Body of pancreas (tissue), 4 donors: ENCODE results near the gene PLEKHM2. TPM values are rescaled to one million over a fixed set of nuclear protein-coding genes. Genes with fewer than 3 reads are reported as not detected.
A peak's percentile ranks its signal among the peaks of the same experiment; 100 is the strongest.

Experiments
- ATAC-seq: fragments of 150-250 bp; one replicate; pipeline ENCODE4 v1.9.1; 2016
- DNase-seq, 4 donors: peaks; one replicate each; pipeline ENCODE4 v3.0.0-alpha.2; 2019
- H3K27ac ChIP-seq, 4 donors: fragments of 200-600 bp; sonication (generic); 1 replicate in 3 of 4; 2 replicates in 1 of 4; pipeline versions ENCODE4 v1.5.1 to v1.6.1; 2016 to 2019; ENCODE audit warnings: mild to moderate bottlenecking in 1 of 4, mixed read lengths in 1 of 4, moderate library complexity in 1 of 4
- H3K27me3 ChIP-seq, 2 donors: fragments of 200-600 bp; sonication (generic); one replicate each; pipeline ENCODE4 v1.6.0; 2016; ENCODE audit warnings: mild to moderate bottlenecking in 1 of 2
- H3K36me3 ChIP-seq, 2 donors: fragments of 200-600 bp; sonication (generic); replicated peaks in 1 of 2; 2 replicates each; pipeline ENCODE4 v1.5.1; 2016; ENCODE audit warnings: low read depth in 2 of 2; ENCODE audit not compliant: insufficient read depth in 1 of 2
- H3K4me1 ChIP-seq: fragments of 200-600 bp; sonication (generic); one replicate; pipeline ENCODE4 v1.6.0; 2016
- H3K4me3 ChIP-seq, 2 donors: fragments of 200-600 bp; sonication (generic); 1 replicate in 1 of 2; 2 replicates in 1 of 2; pipeline ENCODE4 v1.5.1; 2016 to 2019
- H3K9me3 ChIP-seq, 3 donors: fragments of 200-600 bp; sonication (generic); 1 replicate in 2 of 3; 2 replicates in 1 of 3; pipeline ENCODE4 v1.5.1; 2016
- CTCF ChIP-seq, 7 experiments: fragments of 450-650 bp in 4 of 7; fragments of 200-600 bp in 3 of 7; sonication (generic) in 3 of 7; IDR thresholded peaks; one replicate each; pipeline ENCODE4 v1.5.1; 2016 to 2019; ENCODE audit warnings: antibody characterized with exemption in 7 of 7
- POLR2A ChIP-seq, 3 donors: fragments of 450-650 bp; IDR thresholded peaks; one replicate each; pipeline ENCODE4 v1.6.1; 2016; ENCODE audit warnings: antibody characterized with exemption in 3 of 3, mild to moderate bottlenecking in 2 of 3
- WGBS, 2 donors: methylation state at CpG; one replicate each; pipeline ENCODE4 v1.1.5; 2017; 5-methylcytosine and 5-hydroxymethylcytosine counted together
- intact Hi-C: fragments of 100-400 bp; cut with DNase I; formaldehyde crosslinking; loops from one replicate; pipeline ENCODE4 v1.15.1; 2023
- total RNA-seq, 2 donors: library from RNA; depleted of rRNA; stranded (reverse); fragments of >200 nt; gene quantifications; one replicate each; pipeline ENCODE4 v1.1.0, GENCODE V29; 2016

PLEKHM2 gene
- total RNA-seq, 2 donors from 2014 or later = 18.1 to 31.6 TPM

- intact Hi-C loops = no loop called here
- Histone ChIP-seq H3K9me3 (no peaks in the 10 kb centered on the region), H3K4me1 (peaks cover 16% of the 10 kb centered on the region), H3K4me3 (no peak overlapping the region), H3K27me3 (no peaks in the 10 kb centered on the region), H3K36me3 (peaks cover 0 to 11% of the 10 kb centered on the region in 2 donors), H3K27ac (no peak overlapping the region)
- TF ChIP-seq CTCF (IDR thresholded peaks at IDR 0.05) (no peak), POLR2A (IDR thresholded peaks at IDR 0.05) (no peak)
- DNase-seq = no peak
- no peak for ATAC-seq
- 90 to 95% methylated on average over 3 of the region's 3 CpGs for WGBS, 2 donors
Observed at GRCh38 chr1:15663925-15664324, 20.2 kb upstream of the PLEKHM2 start.

- ATAC-seq (no peak), DNase-seq (no peak)
- Histone ChIP-seq H3K4me3 (no peak overlapping the region), H3K9me3 (no peaks in the 10 kb centered on the region), H3K36me3 (no peaks in the 10 kb centered on the region), H3K27me3 (no peaks in the 10 kb centered on the region), H3K4me1 (peaks cover 16% of the 10 kb centered on the region), H3K27ac (peak overlapping the region in 2 of 4 donors; percentile 23 to 63)
- intact Hi-C loops = no loop called here
- WGBS, 2 donors = 77 to 78% methylated on average over 7 of the region's 7 CpGs
- TF ChIP-seq POLR2A (IDR thresholded peaks at IDR 0.05) (no peak), CTCF (IDR thresholded peaks at IDR 0.05) (no peak)
Observed at GRCh38 chr1:15667362-15667761, 16.8 kb upstream of the PLEKHM2 start.

- DNase-seq (peak in 3 of 4 donors; percentile 24 to 41 (median 29)), ATAC-seq (peak; percentile 83)
- peak overlapping the region in 3 of 4 donors; percentile 23 to 63 (median 55) for H3K27ac ChIP-seq
Observed at GRCh38 chr1:15668089-15668754, 15.9 kb upstream of the PLEKHM2 start.

GRCh38 chr1:15669074-15669473 lies 15.0 kb upstream of the PLEKHM2 start:
- H3K27ac ChIP-seq = no peak overlapping the region
- no peak for TF ChIP-seq POLR2A (IDR thresholded peaks at IDR 0.05)
- TF ChIP-seq CTCF (IDR thresholded peaks at IDR 0.05) = no peak
- DNase-seq (no peak), ATAC-seq (no peak)
- peak overlapping the region in 1 of 2 donors; percentile 6 for H3K4me3 ChIP-seq
- intact Hi-C loops = no loop called here
- H3K36me3 ChIP-seq = no peaks in the 10 kb centered on the region
- 90 to 94% methylated on average over 5 to 10 of the region's 10 CpGs for WGBS, 2 donors
- no peaks in the 10 kb centered on the region for H3K27me3 ChIP-seq
- peaks cover 16% of the 10 kb centered on the region for H3K4me1 ChIP-seq
- H3K9me3 ChIP-seq = no peaks in the 10 kb centered on the region

More at GRCh38 chr1:15668089-15668754, 15.9 kb upstream of the PLEKHM2 start:
- no peaks in the 10 kb centered on the region for H3K36me3 ChIP-seq
- H3K27me3 ChIP-seq = no peaks in the 10 kb centered on the region
- no peaks in the 10 kb centered on the region for H3K9me3 ChIP-seq
- TF ChIP-seq POLR2A (IDR thresholded peaks at IDR 0.05) (no peak), CTCF (IDR thresholded peaks at IDR 0.05) (no peak)
- WGBS, 2 donors = 24 to 25% methylated on average over 5 of the region's 5 CpGs
- H3K4me3 ChIP-seq = no peak overlapping the region
- peaks cover 16% of the 10 kb centered on the region for H3K4me1 ChIP-seq
- intact Hi-C loops = no loop called here

GRCh38 chr1:15669864-15670263 lies 14.3 kb upstream of the PLEKHM2 start:
- TF ChIP-seq POLR2A (IDR thresholded peaks at IDR 0.05) (no peak), CTCF (IDR thresholded peaks at IDR 0.05) (no peak)
- H3K36me3 ChIP-seq = no peaks in the 10 kb centered on the region
- ATAC-seq (no peak), DNase-seq (no peak)
- H3K27ac ChIP-seq = no peak overlapping the region
- no peak overlapping the region for H3K4me3 ChIP-seq
- intact Hi-C loops = no loop called here
- H3K4me1 ChIP-seq = peaks cover 16% of the 10 kb centered on the region
- no peaks in the 10 kb centered on the region for H3K9me3 ChIP-seq
- no peaks in the 10 kb centered on the region for H3K27me3 ChIP-seq
- WGBS, 2 donors = 77 to 78% methylated on average over 3 to 4 of the region's 4 CpGs
